Hematopoietic multipotent progenitor cell treated with erythropoietin and hydrocortisone succinate and interleukin-3 and kit ligand, for 8 days (in vitro differentiated cells): ENCODE results near the gene SSUH2.
"Not testable (repeated sequence)": the region's sequence is repeated elsewhere in the genome, so short reads cannot be mapped to it uniquely, and the experiment has no call there.

Experiments used
- DNase-seq: peaks from one replicate; pipeline ENCODE4 v3.0.0-alpha.2; 2015

Gene SSUH2

DNA sequence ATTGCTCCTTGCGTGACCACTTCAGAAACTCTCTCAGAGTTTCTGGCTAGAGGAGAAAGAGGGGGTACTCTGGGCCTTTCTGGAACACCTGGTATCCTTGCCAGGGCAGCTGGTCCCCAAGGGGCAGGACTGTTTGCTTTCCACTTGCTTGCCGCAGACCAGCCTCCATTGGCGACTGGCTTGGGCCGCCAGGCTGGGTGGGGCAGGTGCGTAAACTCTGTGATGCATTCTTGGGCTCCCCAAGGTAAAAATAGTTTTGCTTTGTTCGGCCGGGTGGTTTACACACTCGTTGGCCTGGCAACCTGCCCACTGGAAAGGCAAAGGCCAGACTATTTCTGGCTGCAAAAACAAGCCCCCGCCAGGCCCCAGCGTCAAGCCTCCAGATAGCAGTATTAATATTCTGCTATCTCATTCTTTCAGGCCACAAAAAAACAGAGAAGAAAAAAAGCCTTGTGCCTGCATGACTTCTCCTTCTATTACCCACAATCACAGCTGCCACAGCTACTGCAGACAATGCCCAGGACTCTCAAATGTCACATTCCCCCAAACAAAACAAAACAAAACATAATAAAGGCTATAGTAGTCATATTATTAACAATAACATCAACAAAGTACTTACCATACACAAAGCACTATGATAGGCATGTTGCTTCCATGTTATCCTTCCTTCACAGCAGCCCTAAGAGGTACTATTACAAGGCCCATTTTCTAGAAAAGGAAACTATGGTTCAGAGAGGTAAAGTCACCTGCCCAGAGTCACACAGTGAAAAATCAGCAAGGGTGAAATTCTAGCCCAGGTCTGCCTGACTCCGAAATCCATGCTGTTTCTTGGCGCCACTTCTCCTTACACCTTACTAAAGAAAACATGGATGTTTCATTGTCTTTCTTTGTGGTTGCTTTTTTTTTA is 14.0 kb upstream of the SSUH2 start:
- DNase-seq: peak; percentile 63

DNA sequence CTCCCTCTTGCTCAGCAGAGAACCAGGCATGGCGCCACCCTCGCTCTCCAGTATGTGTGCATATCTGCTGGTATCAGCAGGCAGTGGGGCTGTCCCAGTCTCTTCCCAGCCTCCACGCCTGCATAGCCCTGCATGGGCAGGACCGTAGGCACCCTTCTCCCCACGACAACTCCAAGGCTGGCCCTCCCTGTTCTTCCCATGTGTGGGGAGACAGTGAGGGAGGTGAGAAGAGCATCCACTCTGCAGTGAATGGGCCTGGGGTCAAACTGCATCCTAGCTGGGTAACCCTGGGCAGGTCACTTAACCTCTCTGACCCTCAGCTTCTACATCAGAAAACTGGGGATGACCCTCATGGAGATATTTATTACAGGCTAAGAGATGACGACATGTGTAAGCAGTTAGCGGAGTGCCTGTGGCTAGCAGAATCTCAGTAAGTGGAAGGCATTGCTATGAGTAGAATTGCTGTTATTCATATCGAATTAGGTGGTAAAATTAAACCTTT is 13.3 kb upstream of the SSUH2 start:
- no peak for DNase-seq

DNA sequence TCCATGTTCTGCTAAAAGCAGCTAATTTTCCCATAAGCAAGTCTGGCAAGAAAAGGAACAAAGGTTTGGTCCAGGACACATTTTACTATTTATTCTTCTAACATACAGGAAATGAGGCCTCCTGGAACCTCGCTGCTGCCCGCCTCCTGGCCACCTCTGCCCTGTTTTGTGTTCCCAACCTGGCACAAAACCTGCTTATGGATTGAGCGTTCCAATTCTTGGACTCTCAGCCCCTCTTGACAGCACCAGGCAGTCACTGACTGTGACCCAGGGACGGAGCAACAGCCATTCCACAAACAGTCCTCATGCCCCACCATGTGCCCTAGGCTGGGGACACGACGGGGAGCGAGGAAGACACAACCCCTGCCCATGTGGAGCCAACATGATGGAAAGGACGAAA is 11.6 kb upstream of the SSUH2 start:
- no peak for DNase-seq

DNA sequence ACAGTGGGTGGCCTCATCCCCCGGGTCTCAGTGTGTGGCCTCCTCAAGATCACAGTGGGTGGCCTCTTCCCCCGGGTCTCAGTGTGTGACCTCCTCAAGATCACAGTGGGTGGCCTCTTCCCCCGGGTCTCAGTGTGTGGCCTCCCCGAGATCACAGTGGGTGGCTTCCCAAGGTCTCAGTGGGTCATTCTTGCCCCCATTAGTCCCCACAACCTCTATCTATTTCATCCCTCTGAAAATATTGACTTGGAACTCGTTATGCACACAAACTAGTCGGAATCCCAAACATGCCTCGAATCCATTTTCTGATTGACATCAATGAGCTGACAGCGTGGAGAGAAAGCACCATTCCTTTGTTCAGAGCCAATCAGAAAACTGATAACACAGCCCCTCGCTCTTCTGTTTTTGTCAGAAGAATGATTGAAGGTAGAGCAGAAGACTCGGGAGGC is 10.8 kb upstream of the SSUH2 start:
- DNase-seq: no peak

DNA sequence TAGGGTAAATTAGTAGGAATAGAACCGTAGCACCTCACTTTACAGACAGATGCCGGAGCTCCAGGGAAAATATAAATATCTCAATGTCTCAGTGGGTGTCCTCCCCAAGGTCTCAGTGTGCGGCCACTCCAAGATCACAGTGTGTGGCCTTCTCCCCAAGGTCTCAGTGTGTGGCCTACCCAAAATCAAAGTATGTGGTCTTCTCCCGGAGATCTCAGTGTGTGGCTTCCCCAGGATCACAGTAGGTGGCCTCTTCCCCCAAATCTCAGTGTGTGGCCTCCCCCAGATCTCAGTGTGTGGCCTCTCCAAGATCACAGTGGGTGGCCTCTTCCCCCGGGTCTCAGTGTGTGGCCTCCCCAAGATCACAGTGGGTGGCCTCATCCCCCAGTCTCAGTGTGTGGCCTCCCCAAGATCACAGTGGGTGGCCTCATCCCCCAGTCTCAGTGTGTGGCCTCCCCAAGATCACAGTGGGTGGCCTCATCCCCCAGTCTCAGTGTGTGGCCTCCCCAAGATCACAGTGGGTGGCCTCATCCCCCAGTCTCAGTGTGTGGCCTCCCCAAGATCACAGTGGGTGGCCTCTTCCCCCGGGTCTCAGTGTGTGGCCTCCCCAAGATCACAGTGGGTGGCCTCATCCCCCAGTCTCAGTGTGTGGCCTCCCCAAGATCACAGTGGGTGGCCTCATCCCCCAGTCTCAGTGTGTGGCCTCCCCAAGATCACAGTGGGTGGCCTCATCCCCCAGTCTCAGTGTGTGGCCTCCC is 10.2 kb upstream of the SSUH2 start:
- not testable (repeated sequence) for DNase-seq

DNA sequence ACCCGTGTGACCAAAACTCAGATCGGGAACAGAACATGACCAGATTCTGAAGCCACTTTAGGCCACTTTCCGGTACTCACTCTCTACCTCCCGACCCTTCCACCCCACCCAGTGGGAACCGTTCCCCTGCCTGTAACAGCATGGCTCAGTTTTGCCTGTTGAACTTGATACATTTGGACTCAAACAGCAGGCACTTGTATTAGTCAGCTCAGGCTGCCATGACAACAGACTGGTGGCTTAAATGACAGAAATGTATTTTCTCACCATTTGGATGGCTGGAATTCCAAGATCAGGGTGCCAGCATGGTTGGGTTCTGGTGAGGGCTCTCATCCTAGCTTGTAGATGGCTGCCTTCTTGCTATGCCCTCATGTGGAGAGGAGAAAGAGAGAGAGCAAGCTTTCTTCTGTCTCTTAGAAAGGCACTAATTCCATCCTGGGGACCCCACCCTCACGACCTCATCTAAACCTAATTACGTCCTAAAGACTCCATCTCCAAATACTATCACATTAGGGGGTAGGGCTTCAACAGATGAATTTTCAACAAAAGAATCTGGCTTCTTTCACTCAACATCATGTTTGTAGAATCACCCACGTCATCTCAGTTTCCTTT is 9.3 kb upstream of the SSUH2 start:
- no peak for DNase-seq

DNA sequence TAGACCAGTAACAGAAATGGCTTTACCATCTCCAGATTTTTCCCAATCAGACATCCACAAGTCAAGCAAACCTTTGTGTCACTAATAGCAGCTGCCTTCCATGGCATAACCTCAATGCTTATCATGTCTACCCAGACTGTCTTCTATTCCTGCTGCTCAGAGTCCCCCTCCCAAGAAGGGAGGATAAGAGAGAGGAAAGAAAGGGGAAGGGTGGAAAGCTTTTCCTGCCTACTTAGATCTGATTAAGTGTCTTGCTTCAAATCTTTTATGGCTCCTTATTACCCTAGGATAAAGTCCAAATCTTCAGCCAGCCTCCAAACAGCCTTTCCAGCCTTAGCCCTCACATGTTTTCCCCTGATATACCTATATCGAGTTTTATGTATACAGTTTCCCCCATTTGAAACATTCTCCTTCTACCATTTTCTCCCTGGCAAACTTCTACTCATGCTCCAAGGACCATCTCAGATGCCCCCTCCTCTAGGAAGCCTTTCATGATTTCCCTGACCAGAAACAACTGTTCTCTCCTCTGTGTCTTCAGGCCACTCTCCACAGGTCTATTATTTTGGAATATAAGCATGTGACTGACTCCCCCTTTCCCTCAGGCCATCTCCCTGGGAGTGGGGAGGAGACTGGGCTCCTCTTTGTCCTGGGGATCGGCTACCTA is 7.9 kb upstream of the SSUH2 start:
- DNase-seq: peak; percentile 12

DNA sequence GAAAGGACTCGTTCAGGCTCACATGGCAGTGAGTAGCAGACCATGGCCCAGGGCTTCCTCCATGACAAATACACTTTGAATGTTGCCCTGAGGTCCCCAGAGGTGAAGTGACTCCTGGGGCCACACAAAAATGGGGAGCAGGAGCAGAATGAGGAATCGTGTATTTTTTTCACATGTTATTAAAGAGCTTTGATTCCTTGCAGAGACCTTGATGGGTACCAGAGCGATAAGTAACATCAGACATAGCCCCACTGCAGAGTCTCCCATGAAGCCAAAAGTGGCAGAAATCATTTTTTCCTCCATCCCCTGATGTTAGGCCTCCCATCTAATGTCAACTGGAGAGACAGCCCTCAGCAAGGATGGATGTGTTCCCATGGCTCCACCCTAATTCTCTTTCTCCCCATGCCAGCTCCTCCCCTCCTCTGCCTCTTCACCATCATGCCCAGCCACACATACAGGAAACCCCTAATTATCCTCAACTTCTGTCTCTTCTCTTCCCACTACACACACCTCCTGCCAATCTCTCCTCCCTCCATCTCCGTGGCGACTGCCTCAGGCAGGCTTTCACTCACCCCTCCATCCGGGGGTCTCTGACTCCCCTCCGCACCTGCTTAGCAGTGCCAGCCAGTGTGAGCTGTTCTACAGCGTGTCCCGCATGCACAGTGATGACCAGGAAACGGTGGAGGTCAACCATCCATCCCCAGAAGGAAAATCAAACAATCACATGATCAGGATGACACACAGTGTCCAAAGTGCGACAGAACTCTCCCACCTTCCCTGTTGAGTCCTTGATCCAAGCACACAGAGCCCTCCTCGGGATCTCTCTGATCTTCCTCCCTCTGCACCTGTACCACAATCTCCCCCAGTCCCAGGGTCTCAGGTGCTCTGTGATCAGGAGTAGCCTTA is 7.1 kb upstream of the SSUH2 start:
- DNase-seq: no peak

DNA sequence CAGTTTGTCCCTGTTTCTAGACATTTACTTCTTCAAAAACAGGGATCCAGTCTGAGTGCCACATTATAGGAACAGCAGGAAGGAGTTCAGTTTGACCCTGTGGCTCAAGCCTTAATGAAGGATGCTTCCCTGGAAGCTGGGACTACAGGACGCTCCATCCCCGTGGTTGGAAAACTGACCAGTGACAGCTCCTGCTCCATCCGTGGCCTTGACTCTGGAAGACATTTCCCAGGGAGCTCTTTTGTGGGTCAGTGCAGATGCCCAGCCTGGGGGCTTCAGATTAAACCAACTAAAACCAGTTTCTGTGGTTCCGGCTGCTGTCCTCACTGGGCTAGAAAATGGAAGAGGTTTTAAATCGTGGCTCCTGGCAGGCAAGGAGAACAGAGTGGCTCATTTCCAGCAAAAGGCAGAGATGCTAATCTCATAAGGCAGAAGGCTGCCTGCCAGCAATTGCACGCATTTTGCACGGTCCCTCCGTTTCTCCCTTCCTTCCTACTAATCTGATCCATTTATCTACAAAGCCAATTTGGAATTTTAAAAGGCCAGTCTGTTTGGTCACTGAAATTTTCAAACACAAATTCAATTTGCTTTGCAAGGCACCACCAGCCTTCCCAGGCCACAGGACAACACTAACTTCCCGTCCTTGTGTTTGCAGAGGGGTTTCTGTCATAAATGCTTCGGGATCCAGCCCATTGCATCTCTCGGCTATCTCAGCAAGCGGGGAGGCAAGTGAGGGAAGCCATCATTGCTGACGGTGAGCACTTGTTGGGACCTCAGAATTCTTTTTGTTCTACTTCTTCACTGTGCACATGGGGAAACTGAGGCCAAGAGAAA is 6.2 kb upstream of the SSUH2 start:
- no peak for DNase-seq

DNA sequence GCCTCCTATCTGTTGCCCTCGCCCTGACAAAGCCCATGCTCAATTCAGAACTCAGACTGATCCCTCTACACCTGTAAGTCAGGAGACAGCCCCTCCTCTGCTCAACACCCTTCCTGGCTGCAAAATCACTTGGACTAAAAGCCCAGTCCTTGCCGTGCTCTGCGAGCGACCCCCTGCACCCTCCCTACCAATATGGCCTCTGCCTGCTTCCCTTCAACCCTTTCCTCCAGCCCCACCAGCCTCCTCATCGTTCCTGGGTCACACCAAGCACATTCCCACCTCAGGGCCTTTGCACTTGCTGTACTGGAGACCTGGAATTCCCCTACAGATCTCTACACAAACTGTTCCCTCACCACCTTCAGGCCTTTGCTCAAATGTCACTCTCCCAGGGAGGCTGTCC is 5.2 kb upstream of the SSUH2 start:
- no peak for DNase-seq

DNA sequence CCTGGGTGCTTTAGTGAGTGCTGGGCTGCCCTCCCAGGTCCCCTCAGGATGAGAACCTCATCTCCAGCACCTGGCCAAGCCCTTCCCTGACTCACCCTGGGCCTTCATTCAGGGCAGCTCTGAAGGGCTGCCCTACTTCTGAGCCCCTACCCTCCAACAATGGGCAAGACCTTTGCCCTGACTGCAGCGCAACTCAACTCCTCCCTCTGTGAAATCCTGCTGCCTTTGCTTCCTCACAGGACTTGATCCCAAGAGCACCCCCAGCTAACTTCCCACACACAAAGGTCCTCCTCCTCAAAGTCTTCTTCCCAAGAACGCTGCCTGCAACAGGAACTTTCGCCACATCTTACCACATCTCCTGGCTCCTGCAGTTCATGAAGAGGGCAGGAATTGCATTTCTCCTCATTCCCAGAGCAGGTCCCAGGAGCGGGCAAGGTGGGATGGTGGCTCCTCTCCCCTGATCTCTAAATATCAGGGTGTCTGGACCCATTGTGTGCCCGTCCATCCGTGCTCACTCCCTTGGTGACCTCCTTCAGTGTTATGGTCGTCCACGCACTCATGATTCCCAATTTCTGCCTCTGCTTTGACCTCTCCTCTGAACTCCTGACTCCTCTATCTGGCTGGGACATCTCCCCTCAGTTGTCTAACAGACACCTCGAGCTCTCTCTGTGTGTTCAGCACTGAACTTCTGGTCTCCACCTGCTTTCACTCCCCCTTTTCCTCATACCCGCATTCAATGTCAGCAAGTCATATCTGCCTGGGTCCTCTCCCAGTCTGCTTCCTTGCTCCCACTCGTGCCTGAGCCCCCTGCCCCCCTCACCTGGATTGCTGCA is 4.5 kb upstream of the SSUH2 start:
- DNase-seq: no peak

DNA sequence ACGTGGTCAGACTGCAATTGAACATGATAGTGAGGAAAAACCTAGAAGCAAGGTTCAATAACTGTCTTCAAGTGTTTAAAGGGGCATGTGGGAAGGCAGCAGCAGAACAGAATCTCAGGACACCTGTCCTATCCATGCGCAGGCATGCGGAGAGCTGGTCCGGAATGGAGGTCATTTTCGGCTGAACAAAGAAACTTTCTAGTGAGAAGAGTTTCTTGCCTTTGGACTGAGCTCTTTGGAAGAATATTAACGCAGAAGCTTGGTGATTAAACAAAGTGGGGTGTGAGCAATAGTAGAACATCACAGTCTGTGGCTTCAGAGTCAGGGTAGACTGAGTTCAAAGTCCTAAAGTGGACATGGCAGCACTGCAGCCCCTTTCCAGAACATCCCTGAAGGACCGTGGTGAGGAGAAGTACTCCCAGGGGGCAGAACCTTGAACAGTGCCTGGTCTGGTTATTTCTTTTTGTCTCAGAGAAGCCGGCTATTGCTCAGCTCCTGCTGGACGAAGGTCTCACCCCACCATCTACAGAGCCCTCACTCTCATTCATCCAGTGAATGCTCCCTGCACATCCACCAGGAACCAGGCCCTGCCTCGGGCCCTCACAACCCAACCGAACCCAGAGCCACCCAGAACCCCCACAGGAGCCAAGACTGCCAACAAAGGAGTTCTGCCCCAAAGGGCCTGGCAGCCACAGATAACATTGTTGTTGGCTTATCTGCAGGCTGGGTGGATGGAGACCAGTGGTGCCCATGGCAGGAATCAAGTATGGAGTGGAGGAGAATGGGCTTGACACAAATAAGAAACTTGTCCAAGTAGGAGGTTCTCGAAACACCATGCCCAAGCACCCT is 2.8 kb upstream of the SSUH2 start:
- peak; percentile 57 for DNase-seq

DNA sequence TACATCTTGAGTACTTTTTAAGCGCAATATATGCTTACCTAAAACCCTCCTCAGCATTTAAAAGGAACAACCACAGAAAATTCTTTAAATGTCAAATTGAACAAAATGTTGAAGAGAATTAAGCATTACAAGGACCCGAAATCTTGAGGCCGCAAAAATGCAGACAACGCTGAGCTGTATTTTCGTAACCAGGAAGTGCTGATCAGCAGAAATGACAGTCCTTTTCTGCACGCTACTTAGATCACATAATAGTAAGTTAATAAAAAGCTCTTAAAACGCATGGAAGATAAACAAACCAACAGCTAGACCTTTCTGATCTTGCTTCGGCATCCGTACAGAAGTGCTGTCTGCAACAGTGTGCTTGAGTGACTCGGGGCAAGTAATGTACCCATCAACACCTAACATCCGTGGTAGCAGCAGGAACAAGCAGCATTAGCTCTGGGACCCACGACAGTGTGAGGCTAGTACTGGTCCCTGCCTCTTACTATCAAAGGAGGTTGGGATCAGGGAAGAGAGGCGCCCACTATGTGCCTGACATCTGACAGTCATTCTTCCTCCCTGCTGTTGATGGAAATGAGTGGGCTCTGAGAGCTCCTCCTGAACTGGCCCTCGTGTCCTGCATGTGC is 1.8 kb upstream of the SSUH2 start:
- no peak for DNase-seq

DNA sequence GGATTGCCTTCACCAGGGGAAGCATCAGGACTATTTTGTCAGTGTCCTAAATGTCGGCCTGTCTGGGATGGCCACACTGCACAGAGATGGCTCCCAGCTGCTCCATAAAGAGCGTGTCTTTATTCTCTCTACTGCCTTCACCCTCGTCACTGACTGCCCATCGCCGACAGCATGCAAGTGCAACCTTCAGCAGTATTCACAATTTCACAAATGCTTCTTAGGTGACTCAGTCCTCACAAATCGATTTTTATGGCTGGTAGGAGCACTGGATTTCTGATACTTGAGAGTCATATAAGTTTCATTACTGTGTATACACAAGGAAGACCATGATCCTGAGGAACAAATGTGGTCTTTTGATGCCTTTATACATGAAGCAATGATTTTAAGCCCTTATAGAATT is 1.1 kb upstream of the SSUH2 start:
- DNase-seq: no peak

DNA sequence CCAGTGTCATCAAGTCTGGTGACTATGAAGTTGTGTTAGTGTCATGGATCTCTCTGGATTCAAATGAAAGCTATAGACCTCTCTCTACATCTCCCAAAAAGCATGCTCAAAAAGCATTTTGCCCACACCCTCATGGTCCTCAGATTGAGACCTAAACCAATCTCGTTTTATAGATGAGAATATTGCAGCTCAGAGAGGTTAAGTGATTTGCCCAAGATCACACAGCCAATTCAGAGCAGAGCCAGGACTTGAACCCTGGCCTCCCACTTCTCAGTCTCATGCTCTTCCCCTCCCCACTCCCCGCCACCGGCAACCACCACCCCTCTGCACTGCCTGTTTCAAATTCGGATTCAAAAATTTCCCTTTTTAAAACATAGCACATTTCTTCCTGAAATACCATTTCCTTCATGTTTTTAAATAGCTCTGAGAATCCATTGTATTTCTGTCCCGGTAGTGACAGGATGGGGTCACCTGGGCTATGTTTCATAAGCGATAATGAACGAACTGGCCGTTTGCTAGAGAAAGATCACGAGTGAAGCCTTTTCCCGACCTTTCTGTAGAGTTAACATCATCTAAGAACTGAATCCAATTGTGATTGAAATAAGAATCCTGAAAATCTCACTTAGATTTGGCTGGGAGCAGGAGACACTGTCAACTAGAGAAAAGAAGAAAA is 769 bp downstream of the SSUH2 start:
- DNase-seq: no peak

DNA sequence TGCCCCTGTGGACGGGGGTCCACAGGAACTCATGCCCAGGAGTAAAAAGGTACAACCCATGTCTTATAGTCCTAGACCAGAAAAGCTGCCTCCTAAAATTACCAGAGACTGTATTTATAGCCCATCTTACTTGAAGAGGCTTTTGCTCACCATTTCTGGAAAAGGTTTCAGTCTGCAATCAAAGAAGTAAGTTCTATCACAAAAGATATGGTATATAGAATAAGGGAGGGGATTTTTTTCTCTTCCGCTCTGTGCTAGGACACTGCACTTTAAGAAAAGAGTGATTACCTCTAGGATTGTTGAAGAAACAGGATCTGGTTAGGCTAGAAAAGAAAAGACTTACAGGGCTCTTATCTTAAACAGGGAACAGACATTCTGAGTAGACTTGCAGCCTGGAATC is 2.6 kb downstream of the SSUH2 start:
- DNase-seq: no peak

DNA sequence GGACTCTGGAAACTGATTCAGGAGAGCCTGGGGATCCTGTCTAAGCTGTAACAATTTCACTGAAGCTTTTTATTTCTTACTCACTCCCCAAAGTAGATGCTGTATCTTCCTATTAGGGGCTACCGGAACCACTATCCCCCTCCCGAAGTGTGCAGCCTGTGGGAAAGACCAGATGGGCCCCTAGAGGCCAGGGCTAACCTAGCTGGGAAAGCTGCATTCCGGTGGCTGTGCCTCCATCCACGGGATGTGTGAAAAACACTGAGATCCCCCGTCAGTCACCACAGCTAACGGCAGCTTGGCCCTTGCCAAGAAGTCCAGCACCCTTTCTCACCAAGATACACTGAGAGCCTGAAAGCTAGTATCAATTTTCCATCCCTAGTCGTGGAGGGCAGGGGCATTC is 3.1 kb downstream of the SSUH2 start:
- no peak for DNase-seq

DNA sequence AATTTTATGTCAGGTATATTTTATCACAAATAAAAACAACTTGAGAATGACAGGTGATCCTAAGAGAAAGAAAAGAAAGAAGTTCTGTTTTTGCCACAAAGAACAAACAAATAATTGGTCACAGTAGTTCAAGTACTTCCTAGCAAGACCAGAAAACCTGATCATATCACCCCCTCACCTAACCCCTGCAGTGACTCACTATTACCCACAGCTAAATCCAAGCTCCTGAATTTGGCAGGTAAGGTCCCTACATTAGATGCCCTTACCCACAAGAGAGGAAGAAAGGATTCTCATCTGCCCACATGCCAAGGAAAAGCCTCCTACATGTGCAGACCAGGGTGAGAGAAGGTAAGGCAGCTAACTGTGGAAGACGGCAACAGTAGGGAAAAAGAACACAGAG is 4.4 kb downstream of the SSUH2 start:
- no peak for DNase-seq
